NCI-H2171 (cell line): Measurements from ENCODE around the gene CEACAM6.
"Not testable (repeated sequence)": the region's sequence is repeated elsewhere in the genome, so short reads cannot be mapped to it uniquely, and the experiment has no call there.

Experiments used
- DNase-seq: peaks from one replicate; lab custom pipeline; 2025; lab: John Stamatoyannopoulos, UW

The CEACAM6 gene

DNA sequence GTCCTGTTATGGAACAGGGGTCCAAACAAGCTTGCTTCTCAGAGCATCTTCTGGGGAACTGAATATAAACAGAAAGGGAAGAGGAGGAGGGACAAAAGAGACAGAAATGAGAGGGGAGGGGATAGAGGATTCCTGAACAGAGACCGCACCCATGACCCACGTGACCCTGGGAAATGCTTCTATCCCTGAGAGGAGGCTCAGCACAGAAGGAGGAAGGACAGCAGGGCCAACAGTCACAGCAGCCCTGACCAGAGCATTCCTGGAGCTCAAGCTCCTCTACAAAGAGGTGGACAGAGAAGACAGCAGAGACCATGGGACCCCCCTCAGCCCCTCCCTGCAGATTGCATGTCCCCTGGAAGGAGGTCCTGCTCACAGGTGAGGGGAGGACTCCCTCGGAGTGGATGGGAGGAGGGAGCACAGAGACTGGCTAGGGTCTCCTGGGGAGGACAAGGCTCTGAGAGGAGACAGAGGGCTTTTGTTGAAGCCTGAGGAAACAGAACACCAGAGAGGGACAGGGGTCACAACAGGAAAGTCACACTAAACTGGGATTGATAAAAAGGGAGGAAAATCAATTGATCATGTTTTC is at the start of gene CEACAM6:
Gene CEACAM6, plus strand, starts transcription at position 203 of the 586 bp plus-strand sequence. Its CDS starts 109 bp downstream, at position 312.
- no peak for DNase-seq

DNA sequence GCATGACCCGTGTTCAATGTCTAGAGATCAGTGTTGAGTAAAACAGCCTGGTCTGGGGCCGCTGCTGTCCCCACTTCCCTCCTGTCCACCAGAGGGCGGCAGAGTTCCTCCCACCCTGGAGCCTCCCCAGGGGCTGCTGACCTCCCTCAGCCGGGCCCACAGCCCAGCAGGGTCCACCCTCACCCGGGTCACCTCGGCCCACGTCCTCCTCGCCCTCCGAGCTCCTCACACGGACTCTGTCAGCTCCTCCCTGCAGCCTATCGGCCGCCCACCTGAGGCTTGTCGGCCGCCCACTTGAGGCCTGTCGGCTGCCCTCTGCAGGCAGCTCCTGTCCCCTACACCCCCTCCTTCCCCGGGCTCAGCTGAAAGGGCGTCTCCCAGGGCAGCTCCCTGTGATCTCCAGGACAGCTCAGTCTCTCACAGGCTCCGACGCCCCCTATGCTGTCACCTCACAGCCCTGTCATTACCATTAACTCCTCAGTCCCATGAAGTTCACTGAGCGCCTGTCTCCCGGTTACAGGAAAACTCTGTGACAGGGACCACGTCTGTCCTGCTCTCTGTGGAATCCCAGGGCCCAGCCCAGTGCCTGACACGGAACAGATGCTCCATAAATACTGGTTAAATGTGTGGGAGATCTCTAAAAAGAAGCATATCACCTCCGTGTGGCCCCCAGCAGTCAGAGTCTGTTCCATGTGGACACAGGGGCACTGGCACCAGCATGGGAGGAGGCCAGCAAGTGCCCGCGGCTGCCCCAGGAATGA is 48.4 kb upstream of the CEACAM6 start:
- peak; percentile 25 for DNase-seq

DNA sequence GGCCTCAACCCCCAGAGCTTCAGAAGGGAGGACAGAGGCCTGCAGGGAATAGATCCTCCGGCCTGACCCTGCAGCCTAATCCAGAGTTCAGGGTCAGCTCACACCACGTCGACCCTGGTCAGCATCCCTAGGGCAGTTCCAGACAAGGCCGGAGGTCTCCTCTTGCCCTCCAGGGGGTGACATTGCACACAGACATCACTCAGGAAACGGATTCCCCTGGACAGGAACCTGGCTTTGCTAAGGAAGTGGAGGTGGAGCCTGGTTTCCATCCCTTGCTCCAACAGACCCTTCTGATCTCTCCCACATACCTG is 47.9 kb upstream of the CEACAM6 start:
- DNase-seq, result no peak

DNA sequence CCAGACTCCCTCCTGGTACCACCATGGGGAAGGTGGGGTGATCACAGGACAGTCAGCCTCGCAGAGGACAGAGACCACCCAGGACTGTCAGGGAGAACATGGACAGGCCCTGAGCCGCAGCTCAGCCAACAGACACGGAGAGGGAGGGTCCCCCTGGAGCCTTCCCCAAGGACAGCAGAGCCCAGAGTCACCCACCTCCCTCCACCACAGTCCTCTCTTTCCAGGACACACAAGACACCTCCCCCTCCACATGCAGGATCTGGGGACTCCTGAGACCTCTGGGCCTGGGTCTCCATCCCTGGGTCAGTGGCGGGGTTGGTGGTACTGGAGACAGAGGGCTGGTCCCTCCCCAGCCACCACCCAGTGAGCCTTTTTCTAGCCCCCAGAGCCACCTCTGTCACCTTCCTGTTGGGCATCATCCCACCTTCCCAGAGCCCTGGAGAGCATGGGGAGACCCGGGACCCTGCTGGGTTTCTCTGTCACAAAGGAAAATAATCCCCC is 47.4 kb upstream of the CEACAM6 start:
- no peak for DNase-seq

DNA sequence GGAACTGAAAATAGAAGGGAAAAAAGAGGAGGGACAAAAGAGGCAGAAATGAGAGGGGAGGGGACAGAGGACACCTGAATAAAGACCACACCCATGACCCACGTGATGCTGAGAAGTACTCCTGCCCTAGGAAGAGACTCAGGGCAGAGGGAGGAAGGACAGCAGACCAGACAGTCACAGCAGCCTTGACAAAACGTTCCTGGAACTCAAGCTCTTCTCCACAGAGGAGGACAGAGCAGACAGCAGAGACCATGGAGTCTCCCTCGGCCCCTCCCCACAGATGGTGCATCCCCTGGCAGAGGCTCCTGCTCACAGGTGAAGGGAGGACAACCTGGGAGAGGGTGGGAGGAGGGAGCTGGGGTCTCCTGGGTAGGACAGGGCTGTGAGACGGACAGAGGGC is 46.8 kb upstream of the CEACAM6 start, which contains the start of gene CEACAM5:
Gene CEACAM5, plus strand, starts transcription at position 146 of the 400 bp plus-strand sequence. Its CDS starts 106 bp downstream, at position 252.
- no peak for DNase-seq

DNA sequence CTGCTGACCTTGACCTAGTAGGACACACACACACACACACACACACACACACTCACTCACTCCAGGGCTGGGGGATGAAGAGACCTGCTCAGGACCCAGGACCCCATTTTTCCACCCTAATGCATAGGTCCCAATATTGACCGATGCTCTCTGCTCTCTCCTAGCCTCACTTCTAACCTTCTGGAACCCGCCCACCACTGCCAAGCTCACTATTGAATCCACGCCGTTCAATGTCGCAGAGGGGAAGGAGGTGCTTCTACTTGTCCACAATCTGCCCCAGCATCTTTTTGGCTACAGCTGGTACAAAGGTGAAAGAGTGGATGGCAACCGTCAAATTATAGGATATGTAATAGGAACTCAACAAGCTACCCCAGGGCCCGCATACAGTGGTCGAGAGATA is 45.8 kb upstream of the CEACAM6 start:
- DNase-seq, result not testable (repeated sequence)

DNA sequence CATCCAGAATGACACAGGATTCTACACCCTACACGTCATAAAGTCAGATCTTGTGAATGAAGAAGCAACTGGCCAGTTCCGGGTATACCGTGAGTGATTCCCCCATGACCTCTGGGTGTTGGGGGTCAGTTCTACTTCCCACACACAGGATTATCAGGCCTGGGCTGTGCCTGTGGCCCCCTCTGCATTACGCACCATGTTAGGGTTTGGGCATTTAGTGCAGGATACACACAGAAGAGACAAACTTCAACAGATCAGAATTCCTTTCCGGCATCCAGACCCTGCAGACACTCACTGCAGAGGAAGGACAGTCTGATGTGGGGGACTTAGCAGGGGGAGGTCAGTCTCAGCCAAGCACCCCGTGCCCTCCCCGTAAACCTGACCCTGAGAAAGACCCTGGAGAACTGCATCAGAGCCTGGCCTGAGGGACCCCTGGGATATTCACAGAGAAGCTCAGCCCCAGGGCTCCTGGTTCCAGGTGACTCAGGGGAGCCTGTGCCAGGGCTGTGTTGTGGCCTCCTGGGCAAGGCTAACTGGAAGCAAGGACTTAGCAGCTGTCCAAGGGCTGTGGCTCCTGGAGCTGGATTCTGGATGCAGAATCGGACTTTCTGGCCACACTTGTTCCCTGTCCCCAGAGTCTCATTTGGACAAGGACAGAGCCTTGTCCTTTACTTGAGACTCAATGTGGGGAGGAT is 45.2 kb upstream of the CEACAM6 start:
- no peak for DNase-seq

DNA sequence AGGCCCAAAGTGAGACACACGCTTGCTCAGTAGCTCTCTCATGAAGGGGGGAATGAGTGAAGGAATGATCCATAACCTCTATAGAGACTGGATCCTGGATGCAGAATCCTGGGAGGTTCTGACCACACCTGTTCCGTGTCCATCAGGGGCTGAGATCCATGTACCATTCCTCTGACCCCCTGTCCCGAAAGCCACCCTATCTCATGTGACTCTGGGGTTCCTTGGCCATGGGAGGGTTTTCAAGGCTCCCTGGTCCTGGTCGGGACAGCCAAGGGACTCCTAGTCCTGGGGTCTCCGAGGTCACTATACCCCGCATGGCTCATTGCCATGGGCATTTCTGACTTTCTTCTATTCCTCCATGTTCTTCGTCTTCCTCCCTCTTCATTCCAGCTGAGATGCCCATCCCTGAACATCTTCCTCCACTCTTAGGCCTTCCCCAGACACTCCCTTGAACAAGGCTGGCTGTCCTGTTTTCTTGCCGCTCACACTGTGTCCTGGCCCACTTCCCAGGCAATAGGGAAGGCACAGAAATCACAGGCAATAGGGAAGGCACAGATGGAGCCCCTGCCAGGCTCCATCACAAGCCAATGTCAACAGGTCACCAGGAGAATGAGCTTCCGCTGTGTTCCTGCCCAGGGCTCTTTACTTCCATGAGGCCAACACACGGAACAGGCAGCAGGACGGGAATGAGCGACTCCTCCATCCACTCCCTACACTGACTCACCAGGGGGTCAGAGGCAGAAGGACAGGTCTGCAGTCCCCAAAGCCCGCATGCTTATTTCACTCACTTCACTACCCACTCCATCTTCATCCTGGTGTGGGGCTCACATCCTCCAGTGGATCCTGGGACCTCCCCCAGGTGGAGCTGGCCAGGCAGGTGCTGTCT is 43.7 kb upstream of the CEACAM6 start:
- no peak for DNase-seq

DNA sequence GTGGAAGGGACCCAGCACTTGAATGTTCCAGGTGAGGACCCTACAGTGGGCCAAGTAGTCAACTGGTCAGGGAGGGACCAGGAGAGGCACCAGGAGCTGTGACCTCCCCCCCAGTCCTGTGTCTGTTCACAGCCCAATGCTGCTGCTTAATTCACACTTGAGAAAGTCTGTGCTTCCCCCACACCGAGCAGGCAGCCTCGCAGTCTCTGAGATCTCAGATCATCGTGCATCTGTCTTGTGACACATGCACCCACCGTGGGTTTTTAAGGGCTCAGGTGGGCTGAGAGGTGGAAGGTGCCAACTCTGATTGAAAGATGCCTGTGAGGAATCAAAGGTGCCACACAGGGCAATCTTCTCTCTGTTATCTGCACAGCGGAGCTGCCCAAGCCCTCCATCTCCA is 40.7 kb upstream of the CEACAM6 start:
- no peak for DNase-seq

DNA sequence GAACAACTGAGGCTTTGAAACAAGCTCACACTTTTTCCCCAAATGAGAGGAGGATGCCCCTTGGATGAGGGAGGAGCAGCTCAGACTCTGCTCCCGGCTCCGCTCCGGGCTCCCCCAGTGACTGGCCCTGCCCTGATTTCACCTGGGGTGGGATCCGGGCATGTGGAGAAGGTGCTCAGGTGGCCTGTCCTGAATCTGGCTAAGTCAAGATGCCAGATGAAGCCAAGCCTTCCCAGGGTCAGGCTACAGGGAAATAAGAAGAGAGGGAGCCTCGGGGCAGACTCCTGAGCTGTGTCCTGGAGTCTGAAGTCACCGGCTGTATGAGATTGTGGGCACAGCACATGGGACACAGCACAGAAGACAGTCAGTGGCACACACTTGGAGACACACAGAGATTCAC is 36.6 kb upstream of the CEACAM6 start:
- DNase-seq, result no peak

DNA sequence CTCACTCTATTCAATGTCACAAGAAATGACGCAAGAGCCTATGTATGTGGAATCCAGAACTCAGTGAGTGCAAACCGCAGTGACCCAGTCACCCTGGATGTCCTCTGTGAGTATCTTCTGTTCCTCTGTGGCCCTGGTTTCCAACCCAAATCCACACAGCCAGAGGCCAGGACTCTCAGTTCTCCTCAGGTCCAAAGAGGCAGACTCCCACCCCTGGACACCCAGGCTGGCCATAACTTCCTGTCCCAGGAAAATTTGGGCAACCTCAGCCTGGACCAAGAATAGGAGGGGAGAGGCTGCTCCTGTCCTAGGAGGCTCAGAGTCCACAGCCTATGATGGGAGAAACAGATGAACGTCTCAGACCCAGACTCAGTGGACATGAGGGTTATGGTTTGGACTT is 35.2 kb upstream of the CEACAM6 start:
- no peak for DNase-seq

DNA sequence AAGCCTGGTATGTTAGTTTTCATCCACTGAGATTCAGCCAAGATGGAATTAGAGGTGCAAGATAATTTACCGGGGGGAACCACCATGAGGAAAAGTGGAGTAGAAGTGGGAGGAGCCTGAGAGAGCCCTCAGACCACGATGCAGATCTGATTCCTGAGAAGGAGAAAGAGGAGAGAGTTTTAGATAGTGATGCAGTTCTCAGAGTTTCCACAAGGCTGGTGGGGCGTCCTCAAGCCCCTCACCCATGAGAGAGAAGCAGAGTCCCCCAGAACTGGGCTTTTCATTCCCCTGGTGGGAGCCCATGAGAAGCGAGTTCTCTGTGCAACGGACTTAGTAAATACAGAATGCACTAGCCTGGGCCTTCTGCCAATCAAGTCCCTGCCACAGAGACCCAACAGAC is 28.8 kb upstream of the CEACAM6 start:
- DNase-seq, result no peak

DNA sequence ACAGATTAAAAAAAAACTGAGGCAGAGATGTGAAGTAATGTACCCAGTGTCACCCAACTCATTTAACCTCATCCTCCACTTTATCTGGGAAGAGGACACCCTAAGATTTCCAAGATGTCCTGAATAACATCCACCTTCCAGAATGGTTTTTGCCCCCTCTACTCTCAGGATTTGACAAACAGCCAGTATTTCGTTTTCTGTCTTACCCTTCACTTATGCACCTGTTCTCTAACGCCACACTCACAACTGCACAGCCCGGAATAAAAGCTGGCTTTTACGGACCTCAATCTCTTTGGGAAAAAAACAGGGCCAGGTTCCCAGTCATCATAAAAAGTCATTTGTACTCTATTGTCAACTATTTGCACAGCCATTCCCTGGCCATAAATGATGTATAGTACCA is 21.2 kb upstream of the CEACAM6 start:
- DNase-seq, result no peak

DNA sequence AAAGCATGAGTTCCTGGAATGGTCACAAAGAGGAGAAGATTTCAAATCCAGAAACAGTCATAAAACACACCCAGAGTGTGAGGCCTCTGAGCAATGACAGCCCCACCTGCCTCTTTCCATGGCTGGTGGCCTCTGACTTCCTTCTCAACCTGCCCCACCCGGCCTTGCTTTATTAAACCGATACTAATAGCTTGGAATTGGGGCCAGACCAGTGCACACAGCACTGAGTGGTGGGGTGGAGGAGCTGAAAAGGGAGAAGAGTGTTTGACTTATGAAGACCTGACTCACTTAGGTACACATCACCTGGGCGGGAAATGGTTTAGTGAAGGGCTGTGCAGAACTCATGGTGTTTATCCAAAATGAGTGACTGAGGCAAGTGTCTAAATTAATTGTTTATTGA is 20.7 kb upstream of the CEACAM6 start:
- no peak for DNase-seq

DNA sequence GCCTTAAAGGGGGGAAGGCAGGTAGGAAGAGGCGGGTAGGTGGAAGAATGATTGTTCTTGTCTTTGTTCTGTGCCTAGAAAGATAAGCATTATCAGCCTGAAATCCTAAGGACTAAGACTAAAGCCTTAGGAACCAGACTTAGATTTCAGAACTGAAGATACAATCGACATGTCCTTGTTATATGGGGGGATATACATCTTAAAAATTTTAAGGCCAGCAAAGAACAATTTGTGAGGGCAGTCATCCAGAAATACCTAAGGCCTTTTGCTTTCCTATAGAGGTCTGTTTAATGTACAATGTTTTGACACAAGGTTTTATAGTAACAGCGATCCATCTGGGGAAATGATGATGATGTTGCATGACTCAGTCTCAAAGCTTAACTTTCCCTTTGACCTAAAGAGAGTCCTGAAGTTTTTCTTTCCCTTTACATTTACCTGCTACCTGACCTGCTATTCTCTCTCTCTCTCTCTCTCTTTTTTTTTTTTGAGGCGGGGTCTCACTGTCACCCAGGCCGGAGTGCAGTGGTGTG is 20.2 kb upstream of the CEACAM6 start:
- DNase-seq, result no peak

DNA sequence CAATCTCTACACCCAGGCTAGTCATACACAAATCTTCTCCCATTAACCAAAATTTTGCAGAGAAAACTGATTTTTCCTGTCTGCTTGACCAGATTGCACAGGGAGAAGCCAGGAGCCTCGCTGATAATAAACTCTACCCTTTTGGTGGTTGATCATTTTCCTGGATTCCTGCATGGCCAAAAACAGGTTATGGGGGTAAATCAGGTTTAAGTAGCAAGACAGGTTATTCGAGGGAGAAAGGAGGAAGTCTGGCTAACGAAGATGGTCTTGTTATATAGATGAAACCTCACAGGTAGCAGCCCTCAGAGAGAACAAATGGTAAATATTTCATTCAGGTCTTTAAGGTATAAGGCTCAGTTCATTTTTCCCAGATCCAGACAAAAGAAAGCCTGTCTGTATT is 16.0 kb upstream of the CEACAM6 start:
- no peak for DNase-seq

DNA sequence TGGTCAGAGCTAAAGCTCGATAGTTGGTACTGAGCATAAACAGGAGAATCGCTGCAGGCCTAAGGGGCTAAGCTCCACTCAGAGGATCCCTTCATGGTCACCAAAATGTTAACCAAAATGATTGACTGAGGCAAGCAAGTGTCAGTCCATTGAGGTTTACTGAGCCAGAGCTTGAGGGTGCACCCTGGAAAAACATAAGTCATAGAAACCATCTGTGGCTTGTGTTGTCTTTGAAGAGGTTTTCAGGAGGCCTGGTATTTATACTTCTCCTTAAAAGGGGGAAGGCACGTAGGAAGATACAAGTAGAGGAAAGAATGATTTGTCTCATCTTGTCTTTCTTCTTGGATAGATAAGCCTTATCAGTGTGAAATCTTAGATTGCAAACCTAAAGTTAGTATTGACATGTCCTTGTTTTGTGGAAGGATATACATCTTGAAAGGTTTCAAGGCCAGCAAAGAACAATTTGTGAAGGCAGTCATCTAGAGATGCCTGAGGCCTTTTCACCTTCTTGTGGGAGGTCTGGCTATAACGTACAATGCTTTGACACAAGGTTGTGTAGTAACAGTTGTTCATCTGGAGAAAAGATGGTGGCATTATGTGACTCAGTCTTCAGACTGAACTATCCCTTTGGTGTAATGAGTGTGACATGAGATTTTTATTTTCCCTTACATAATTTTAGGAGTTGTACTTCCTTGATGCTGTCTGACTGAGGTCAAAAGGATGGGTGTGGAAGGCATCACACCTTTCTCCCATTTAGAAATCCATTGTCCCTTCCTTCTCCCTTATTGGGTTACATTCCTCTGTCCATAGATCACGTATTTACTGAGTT is 14.7 kb upstream of the CEACAM6 start:
- DNase-seq, result no peak

DNA sequence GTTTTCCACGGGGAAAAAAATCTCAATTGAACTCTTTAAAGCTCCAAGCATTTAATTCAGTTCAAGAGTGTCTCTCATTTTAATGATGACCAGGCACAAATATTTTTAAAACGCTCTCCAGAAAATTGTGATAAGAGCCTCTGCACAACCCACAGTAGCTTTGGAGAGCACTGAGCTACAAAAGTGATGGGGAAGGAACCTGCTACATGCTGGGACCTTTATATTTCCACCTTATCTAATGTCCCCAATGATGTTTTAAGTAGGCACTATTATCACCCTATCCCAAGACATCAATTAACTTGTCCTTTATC is 14.1 kb upstream of the CEACAM6 start:
- DNase-seq, result no peak

DNA sequence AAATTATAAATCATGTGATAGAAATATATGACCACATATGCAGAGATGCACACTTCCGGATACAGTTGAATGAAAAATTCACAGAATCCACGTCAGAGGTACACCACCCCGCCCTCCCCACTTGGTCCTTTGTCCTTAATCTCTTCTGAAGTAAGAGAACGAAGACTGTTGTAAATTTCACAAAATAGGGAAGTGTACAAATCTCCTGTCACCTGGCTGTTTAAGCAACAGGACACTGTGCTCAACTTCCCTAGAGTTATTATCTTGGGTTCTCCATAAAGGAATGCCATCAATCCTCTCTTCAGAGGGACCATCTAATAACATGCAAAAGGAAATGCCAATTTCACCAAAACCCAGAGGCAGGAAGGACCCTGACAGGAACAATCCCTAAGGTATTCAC is 10.5 kb upstream of the CEACAM6 start:
- no peak for DNase-seq

DNA sequence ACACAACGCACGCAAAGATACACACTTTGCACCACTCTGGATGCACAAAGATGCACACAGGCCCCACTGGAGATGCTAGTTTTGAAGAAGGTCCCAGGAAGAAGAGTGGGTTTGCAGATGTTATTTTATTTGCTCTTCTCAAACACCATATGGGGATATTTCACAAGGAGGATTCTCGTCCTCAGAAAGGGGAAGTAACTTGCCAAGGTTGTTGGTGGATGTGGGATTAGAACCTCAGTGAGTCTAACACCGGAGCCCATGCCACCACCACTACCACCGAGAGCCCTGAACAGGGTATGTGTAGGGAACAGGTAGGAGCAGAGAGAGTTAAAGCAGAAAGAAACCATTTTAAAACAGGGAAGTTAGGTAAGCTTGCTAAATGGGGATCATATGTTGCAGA is 9.6 kb upstream of the CEACAM6 start:
- no peak for DNase-seq

DNA sequence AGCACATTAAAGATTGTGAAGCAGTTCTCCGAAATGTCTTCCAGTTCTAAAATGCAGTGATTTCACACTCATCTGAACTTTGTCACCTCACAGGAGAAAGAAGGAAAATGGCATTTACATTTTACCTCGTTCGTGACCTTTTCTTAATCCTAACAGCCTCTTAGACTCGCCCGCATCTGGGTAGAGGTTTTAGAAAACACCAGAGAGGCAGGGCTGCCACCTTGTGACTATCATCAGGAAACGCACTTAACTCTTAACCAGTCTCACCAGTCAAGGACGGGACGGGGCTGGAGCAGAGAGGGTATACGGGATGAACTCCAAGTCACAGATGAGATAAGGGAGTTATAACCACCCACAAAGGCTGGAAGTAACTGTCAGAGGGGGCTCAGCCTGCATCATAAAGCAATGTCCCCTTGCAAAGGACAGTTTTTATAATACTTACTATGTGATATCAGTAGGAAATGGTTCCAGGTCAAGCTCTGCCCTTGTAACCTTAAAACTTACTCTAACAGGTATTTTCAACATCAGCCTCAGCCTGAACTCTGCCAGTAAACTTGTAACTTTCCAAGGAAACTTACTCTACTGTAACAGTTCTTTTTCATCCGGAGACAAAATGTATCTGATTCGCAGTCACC is 8.6 kb upstream of the CEACAM6 start:
- DNase-seq, result peak; percentile 5
